CD4-positive, alpha-beta T cell treated with Interleukin-17A for 4 hours (primary cell): Measurements from ENCODE around the gene BACH2.
"Not testable (repeated sequence)": the region's sequence is repeated elsewhere in the genome, so short reads cannot be mapped to it uniquely, and the experiment has no call there.

Source experiments
- DNase-seq: peaks from one replicate; pipeline ENCODE4 v3.0.0-alpha.2; 2020; ENCODE audit warnings: mixed read lengths

The BACH2 gene

DNA sequence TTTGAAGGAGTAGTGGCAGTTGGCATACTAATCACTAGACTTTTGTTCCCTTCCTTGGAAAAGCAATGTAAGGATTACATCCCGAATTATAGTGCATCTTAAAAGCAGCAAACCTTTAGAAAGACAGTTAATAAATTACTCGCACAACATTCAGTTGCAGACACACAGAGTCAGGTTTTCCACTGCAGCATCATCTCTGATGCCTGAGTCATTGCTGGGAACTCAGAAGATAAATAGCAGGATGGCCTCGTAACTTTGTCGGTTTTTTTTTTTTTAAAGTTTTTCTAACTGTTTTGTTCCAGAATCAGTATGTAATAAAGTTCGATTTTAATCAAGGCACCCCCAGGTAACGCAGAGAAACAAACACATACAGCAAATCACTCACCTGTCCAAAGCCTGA, 368.0 kb downstream of the BACH2 start:
- no peak for DNase-seq

DNA sequence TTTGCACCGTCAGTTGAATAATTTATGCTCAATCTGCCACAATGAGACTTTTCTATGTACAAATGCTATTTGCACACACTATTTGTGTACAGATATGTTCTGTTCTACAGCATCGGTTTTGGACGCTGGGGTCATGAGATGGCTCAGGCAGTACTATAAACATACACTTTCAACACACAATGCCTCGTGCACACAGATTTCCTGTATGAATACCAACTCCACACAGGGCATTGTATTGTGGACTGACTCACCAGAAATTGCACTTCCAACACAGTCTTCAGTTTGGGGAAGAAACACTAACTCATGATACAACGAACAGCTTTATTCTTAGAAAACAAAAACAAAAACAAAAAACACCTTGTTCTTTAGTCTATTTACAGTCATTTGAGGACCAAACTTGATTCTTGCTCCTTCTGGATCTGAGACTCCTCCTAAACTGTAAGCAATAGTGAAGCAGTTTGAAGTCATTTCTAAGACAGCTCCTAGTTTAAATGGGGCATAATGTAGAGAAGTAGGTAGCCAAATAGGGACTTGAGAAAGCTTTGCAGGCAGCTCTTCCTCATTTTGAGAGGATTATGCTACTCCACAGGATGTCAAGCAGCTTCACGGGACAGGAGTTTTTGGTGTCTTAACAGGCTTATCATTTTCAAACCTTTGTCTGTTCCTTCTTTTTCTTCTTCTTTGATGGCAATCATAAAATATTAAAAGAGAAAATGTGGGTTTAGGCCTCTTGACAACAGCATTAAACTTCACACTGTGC, 368.7 kb downstream of the BACH2 start:
- no peak for DNase-seq

DNA sequence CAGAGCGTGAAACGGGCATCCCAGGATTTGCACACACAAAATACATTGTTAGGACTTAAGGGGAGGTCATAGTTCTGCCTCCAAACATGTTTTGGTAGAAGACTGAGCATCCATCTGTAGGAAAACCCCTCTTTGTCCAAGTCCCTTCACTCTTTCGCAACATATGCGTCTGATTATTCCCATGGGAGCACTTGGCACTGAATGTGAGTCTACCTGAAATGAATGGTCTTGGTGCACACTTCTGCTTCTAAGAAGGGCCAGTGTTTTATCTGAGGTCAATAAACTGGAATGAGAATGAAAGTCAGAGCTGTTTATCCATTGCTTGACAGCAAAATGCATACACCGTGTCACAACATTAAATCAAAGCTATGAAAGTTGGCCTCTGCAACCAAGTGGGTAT, 369.4 kb downstream of the BACH2 start:
- no peak for DNase-seq

DNA sequence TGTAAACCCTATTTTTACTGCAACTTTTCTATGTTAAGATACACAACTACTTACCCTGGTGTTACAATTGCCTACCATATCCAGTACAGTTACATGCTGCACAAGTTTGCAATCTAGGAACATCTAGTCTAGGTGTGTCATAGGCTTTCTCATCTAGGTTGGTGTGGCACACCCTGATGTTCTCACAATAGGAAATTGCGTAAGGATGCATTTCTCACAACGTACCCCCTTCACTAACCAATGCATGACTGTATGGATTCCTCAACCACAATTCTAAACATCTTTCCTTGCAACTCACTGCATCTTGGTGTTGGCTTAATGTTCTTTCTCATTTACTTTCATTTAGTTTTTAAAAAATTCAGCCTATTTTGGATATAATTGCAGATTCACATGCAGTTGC, 370.8 kb downstream of the BACH2 start:
- DNase-seq, result no peak

DNA sequence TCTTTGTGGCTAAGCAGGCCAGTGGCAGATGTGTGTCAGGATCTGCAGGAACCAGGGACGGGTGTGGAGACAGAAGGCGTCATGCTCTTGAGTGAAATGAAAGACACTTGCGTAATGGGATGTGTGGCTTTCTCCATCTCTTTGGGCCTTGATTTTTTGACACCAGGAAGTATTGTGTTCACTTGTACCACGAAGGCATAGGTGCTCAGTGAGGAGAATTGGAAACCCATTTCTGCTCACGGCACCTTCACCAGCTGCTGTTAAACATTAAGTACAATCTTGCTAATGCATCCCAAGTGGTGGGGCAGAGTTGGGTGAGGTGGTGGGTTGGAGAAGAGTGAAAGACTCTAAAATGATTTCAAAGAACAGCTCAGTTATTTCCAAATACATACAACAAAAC, 372.4 kb downstream of the BACH2 start:
- DNase-seq, result no peak

DNA sequence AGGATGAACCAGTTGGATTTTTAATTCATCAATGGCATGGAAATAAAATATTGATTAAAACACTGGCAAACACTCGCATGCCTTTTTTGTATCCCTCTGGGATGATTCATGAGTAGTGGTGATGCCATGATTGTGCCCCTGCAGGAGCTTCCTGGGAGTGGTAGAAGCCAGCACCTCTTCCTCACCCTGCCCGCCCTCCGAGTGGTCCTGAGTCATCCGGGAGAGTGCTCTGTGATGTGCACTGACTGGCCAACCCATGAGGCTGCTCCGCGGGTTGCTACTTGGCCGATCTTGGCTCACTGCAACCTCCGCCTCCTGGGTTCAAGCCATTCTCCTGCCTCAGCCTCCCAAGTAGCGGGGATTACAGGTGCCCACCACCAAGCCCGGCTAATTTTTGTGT, 375.0 kb downstream of the BACH2 start:
- DNase-seq, result no peak

DNA sequence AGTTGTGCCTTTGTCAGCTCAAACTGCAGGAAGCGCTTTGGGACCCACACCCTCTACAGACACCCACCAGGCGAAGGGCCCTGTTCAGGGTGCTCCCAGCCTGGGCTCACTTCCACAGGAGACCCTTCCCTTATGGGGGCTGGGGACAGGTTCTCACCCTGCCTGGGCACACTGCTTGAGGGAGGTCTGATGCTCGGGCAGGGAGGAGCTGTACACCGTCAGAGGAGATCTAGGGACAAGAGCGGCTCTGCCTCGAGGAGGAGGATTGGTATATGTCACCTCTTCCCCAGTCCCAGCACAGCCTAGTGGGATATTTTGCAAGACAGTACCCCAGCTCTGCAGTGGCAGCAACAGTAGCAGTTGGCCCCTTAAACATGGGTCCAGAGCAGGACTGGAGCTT, 375.4 kb downstream of the BACH2 start:
- no peak for DNase-seq

DNA sequence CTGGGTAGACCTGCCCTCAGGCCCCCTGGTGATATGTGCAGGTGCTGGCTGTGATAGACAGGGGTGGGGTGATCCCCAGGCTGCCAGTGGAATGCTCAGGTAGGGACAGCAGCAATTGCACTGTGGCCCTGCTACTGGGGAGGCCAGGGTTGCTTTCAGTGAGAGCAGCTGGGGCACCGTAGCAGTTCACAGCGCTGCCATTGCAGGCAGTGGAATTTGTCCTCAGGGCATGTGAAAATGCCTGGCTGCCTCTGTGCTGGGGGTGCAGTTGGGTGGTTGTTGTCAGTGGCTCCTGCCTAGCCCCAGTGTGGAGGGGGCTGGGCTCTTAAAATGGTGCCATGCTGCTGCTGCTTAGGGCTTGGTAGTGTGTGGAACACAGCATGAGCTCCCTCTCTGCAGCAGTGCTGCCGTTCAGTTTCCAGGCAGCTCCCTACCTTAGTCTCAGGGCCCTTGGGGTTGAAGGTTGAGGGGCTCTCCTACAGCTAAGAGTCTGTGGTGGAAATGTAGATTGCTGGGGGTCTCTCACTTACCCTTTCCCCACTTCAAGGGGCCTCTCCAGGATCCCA, 378.8 kb downstream of the BACH2 start:
- DNase-seq, result no peak

DNA sequence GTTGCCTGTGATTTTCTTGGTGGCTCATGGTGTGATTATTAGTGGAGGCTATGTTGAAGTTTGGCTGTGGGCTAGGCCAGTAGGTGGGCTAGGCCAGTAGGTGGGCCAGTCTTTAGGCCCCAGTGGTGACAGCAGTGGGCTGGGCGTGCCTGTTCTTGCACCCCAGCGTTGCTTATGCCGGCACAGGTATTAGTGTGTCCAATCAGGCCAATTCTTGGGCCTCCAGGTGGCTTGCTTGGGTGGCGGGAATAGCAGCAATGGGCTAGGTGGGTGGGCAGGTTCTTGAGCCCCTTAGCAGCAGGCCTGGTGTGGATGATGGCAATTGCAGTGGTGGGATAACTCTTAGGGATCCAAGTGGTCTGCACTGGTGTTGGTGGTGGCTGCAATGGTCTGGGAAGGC, 379.4 kb downstream of the BACH2 start:
- no peak for DNase-seq

DNA sequence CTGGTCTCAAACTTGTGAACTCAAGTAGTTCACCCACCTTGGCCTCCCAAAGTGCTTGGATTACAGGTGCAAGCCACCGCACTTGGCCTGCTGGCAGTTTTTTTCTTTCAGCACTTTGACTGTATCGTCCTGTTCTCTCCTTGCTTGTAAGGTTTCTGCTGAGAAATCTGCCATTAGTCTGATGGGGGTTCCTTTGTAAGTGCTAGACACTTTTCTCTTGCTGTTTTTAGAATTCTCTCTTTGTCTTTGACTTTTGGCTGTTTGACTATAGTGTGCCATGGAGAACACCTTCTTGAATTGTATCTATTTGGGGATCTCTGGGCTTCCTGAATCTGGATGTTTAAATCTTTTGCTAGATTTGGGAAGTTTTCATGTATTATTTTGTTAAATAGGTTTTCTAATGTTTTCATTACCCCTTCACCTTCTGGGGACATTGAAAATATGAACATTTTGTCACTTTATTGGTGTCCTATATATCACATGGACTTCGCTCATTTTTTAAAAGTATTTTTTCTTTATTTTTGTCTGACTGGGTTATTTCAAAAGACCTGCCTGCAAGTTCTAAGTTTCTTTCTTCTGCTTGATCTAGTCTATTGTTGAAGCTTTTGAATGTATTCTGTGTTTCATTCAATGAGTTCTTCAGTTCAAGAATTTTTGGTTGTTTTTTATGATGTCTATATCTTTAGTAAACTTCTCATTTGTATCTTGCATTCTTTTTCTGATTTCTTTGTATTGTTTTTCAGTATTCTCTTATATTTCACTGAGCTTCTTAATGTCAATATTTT, 380.3 kb downstream of the BACH2 start:
- no peak for DNase-seq

DNA sequence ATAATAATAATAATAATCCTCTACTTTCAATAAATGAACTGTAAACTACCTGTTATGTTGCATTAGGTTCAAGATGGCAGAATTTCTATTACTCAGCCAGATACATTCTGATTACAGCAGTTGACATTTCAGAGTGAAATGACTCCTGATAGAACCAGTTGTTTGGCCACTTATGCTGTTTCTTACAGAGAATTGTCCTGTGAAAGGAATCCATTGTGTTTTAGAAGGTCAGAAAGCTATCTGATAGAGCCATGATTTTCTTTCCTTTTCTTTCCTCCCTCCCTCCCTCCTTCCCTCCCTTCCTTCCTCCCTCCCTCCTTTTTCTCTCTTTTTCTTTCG, 385.8 kb downstream of the BACH2 start:
- DNase-seq, result no peak

DNA sequence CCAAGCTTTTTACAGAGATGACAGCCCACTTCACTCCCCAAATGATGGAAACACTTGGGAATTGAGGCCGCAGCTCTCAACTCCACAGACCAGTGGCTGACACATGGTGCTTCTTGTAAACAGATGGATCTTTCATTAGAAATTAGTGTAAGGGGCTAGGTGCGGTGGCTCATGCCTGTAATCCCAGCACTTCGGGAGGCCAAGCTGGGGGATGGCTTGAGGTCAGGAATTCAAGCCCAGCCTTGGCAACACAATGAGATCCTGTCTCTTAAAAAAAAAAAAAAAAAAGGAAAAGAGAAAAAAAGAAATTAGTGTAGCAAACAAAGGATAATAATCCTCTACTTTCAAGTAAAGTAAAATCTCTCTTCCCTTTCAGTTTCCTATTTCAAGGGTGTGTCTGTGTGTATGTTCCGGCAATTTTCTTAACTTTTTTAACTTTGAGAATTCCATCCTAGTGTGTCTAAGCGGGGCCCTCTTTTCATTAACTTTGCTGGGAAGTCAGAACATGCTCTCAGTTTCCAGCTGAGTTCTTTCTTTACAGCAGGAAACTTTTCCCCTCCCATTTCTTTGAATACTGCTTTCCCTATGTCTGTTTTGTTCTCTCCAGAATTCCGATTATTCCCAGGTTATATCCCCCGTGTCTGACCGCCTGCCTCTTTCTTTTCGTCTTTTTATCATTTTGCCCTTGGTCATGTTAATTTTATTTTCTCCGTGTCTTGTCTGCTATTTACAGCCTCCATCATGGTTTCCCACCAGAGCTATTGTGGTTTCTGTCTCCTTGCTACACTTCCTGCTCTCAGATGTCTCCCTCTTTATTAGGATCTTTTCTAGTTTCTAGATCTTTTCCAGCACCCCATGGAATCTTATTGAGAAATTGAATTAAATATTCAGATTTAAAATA, 386.4 kb downstream of the BACH2 start:
- not testable (repeated sequence) for DNase-seq

DNA sequence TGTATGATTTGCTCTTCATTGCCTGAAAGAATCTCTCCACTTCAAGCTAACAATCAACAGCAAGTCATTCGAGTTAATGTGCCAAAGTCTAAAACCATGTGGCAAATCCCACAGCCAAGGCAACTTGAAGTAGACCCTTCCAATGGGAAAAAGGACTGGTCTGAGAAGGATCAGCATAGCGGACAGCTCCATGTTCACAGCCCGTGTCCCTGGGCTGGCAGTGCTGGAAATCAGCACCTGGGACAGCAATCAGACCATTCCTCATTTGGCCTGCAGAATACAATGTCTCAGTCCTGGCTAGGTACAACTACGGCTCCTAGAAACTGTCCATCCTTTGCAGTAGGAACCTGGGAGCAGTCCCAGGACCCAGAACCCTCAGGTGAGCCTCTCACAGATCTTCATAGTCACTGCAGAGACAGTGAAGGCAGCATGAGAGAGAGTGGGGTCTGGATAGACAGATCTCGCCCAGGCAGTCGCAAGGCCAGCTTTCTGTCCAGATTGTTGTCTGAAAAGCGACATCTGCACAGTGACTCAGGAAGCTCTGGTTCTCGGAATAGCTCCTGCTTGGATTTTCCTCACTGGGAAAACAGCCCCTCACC, 401.3 kb downstream of the BACH2 start:
- DNase-seq, result no peak

DNA sequence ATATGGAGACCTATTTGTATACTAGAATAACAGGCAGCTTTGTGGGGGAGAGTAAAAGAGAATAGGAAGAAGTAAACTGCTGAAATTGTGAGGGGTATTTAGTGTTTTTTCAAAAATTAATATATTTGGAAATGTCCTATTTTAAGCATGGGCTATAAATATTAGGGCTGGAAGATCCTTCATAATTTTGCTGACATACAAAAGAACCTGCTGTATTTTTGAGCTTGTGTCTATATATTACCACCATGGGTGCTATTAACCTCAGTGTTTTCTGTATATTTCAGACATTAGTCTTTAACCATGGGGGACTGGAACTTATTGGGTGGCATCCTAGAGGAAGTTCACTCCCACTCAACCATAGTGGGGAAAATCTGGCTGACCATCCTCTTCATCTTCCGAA, 402.5 kb downstream of the BACH2 start, which contains the start of gene GJA10:
GJA10 (plus strand) TSS at position 301 of the 400 bp plus-strand sequence; CDS start at position 301, 0 bp downstream.
- DNase-seq, result no peak

DNA sequence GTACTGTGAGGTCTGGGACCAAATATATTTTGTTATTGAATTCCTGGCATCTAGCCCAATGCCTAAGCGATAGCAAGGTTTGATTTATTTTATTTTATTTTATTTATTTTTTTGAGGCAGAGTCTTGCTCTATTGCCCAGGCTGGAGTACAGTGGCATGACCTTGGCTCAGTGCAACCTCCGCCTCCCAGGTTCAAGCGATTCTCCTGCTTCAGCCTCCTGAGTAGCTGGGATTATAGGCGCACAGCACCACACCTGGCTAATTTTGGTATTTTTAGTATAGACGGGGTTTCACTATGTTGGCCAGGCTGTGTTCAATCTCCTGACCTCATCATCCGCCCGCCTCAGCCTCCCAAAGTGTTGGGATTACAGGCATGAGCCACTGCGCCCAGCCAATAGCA, 404.1 kb downstream of the BACH2 start:
- DNase-seq, result not testable (repeated sequence)

DNA sequence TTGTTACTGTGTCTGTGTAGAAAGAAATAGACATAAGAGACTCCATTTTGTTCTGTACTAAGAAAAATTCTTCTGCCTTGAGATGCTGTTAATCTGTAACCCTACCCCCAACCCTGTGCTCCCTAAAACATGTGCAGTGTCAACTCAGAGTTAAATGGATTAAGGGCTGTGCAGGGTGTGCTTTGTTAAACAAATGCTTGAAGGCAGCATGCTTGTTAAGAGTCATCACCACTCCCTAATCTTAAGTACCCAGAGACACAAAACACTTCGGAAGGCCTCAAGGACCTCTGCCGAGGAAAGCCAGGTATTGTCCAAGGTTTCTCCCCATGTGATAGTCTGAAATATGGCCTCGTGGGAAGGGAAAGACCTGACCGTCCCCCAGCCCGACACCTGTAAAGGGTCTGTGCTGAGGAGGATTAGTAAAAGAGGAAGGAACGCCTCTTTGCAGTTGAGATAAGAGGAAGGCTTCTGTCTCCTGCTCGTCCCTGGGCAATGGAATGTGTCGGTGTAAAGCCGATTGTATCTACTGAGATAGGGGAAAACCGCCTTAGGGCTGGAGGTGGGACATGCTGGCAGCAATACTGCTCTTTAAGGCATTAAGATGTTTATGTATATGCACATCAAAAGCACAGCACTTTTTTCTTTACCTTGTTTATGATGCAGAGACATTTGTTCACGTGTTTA, 405.7 kb downstream of the BACH2 start:
- not testable (repeated sequence) for DNase-seq

DNA sequence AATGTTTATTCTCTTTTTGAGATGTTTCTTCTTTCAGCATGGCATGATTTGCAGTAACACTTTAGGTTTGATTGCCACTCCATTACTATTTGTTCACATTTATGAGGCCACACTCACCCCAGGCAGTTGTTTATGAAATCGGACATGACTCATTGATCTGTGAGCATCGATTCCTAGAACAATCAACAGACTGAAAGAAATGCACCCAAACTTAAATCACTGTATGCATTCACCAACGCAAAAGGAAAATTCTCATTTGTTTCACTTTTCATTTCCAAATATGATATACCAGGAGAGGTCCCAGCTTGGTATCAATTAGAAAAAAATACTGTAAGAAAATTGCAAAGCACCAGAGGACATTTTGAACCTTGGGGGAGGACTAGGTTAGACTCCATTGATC, 407.8 kb downstream of the BACH2 start:
- DNase-seq, result no peak

DNA sequence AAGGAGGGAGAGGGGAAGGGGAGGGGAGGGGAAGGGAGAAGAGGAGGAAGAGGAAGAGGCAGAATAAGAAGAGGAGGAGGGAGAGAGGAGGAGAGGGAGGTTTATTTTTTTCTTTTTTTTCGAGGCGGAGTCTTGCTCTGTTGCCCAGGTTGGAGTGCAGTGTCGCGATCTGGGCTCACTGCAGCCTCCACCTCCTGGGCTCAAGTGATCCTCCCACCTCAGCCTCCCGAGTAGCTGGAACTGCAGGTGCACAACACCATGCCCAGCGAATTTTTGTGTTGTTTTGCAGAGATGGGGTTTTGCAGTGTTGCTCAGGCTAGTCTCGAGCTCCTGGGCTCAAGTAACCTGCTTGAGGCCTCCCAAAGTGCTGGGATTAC, 408.5 kb downstream of the BACH2 start:
- DNase-seq, result no peak

DNA sequence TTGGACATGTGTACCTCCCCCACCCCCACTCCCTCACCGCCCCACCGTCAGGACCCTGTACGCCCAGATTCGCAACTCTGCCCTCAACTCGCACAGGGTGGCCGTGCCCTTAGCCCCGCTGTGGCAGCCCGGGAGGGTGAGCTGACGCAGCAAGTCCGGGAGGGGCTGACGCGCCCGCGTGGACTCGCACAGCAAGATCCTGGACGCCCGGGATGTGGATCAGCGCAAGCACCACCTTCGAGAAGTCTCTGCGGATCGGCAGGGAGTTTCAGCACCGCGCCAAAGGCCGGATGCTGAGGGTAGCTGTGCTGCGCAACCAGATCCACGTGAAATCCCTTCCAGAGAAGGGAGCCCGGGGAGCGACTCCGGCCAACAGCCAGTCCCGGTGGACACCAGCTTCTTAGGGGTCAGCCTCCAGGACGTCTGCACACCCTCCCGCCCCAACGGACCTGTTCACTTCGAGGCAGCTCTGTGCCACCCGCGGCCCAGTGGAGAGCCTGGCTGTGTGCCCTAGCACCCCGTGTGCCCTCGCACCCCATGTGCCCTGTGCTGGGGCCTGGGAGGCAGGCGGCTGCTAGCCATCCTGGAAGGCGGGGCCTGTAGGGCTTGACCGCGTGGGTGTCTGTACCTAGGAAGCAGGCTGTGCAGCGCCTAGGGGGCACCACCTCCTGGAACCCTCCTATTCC, 409.0 kb downstream of the BACH2 start:
- DNase-seq, result peak; percentile 12

DNA sequence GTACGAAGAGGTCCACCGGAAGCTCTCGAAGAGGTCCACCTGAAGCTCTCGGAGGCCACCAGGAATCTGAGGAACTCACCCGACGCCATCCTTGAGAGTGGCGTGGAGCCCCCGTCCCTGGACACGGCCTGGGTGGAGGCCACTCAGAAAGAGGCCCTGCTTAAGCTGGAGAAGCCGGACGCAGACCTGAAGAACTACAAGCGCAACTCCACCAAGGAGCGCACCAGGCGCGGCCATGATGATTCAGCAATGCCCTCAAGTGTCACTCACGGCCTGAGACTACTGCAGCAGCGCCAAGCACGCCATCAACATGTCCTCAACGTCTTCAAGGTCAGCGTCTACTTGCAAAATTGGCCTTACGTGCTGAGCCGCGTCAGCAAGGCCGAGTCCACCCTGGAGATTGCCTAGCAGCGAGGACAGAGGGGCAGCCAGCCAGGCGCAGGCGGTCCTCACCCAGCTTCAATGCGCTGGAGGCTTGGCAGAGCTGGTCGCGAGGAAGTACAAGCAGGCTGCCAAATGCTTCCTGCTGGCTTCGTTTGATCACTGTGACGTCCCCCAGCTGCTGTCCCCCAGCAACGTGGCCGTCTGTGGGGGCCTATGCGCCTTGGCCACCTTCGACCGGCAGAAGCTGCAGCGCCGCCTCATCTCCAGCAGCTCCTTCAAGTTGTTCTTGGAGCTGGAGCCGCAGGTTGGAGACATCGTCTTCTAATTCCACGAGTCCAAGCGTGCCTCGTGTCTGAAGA, 410.1 kb downstream of the BACH2 start:
- no peak for DNase-seq
